Prostate gland (tissue), 2 donors: ENCODE measurements around the gene KLC4.

Experiments
- CTCF ChIP-seq, 4 experiments: fragments of 200-600 bp in 2 of 4; fragments of 450-650 bp in 2 of 4; sonication (generic) in 2 of 4; IDR thresholded peaks; 1 replicate in 3 of 4; 2 replicates in 1 of 4; pipeline ENCODE4 v1.5.1; 2016 to 2019; ENCODE audit warnings: antibody characterized with exemption in 4 of 4, mild to moderate bottlenecking in 2 of 4, moderate library complexity in 2 of 4
- POLR2AphosphoS5 ChIP-seq: sonication (generic); formaldehyde crosslinking; IDR thresholded peaks from one replicate; pipeline ENCODE4 v1.6.1; 2017; ENCODE audit warnings: antibody characterized with exemption

- TF ChIP-seq POLR2AphosphoS5, result no peak
- no peak for TF ChIP-seq CTCF (IDR thresholded peaks at IDR 0.05)
Measured at GRCh38 chr6:43119482-43119881, 60.1 kb downstream of the KLC4 start.
